UCSD-AML1 (cell line): ENCODE results near the gene PXK.
"Not testable (repeated sequence)": the region's sequence is repeated elsewhere in the genome, so short reads cannot be mapped to it uniquely, and the experiment has no call there.

ENCODE experiments used
- DNase-seq: peaks from one replicate; lab custom pipeline; 2025; ENCODE audit not compliant: unreplicated experiment; lab: John Stamatoyannopoulos, UW

PXK gene

GRCh38 chr3:58414538-58415197, 82.0 kb downstream of the PXK start:
- DNase-seq, result peak; percentile 22

- no peak for DNase-seq
These were observed 83.5 kb downstream of the PXK start for GRCh38 chr3:58416191-58416590.

- no peak for DNase-seq
These were observed 84.4 kb downstream of the PXK start for GRCh38 chr3:58417075-58417474.

- no peak for DNase-seq
These were observed 85.5 kb downstream of the PXK start for GRCh38 chr3:58418227-58418626.

GRCh38 chr3:58419780-58420507, 87.3 kb downstream of the PXK start:
- DNase-seq, result no peak

GRCh38 chr3:58421004-58421403, 88.3 kb downstream of the PXK start:
- DNase-seq, result no peak

GRCh38 chr3:58422756-58423325, 90.1 kb downstream of the PXK start:
- no peak for DNase-seq

- DNase-seq, result no peak
These were observed 91.9 kb downstream of the PXK start for GRCh38 chr3:58424613-58425012.

- DNase-seq, result no peak
These were observed 93.1 kb downstream of the PXK start for GRCh38 chr3:58425782-58426181.

- no peak for DNase-seq
These were observed 95.1 kb downstream of the PXK start for GRCh38 chr3:58427661-58428361.

GRCh38 chr3:58429657-58430056, 97.0 kb downstream of the PXK start:
- DNase-seq, result no peak

- DNase-seq, result no peak
These were observed 100.2 kb downstream of the PXK start for GRCh38 chr3:58432905-58433304.

- DNase-seq, result peak; percentile 95
These were observed 100.9 kb downstream of the PXK start, which contains the start of gene PDHB for GRCh38 chr3:58433400-58434167. Gene PDHB, minus strand, starts transcription at chr3:58433832. Its CDS starts 23 bp downstream, at chr3:58433809.

- no peak for DNase-seq
These were observed 101.4 kb downstream of the PXK start for GRCh38 chr3:58434168-58434504.

GRCh38 chr3:58434511-58434910, 101.8 kb downstream of the PXK start:
- no peak for DNase-seq

- DNase-seq, result no peak
These were observed 102.3 kb downstream of the PXK start for GRCh38 chr3:58434990-58435389.

GRCh38 chr3:58437276-58437675, 104.6 kb downstream of the PXK start:
- not testable (repeated sequence) for DNase-seq

- not testable (repeated sequence) for DNase-seq
These were observed 108.3 kb downstream of the PXK start for GRCh38 chr3:58440996-58441355.

- no peak for DNase-seq
These were observed 109.1 kb downstream of the PXK start for GRCh38 chr3:58441514-58442450.

- DNase-seq, result no peak
These were observed 119.5 kb downstream of the PXK start for GRCh38 chr3:58452176-58452575.
